PC-9 (cell line): ENCODE results near the gene GPR42. TPM values are rescaled to one million over a fixed set of nuclear protein-coding genes. Genes with fewer than 3 reads are reported as not detected.
"Not testable (repeated sequence)": the region's sequence is repeated elsewhere in the genome, so short reads cannot be mapped to it uniquely, and the experiment has no call there.

ENCODE experiments used
- BruUV-seq: library from RNA; stranded (reverse); fragments of 400-500 nt; replicated peaks from 2 replicates; lab custom pipeline; 2021; lab: Mats Ljungman, UMichigan
- CTCF ChIA-PET: fragments of 300-600 bp; sonication (Branson Sonifier 250); formaldehyde crosslinking; loops from one replicate; lab custom pipeline; 2022; ENCODE audit warnings: antibody characterized with exemption; lab: Charles Lee
- POLR2A ChIA-PET: fragments of 300-600 bp; sonication (Branson Sonifier 250); formaldehyde crosslinking; loops from one replicate; lab custom pipeline; 2022; ENCODE audit warnings: antibody characterized with exemption; ENCODE audit not compliant: unreplicated experiment; lab: Charles Lee
- DNase-seq, 2 experiments: peaks; one replicate each; pipeline versions ENCODE4 v3.0.0 to v3.0.0-alpha.2; 2015 to 2022; ENCODE audit warnings: mixed read lengths in 1 of 2
- H2AFZ ChIP-seq: fragments of 200-600 bp; sonication (generic); 2 replicates; pipeline ENCODE4 v1.8.1; 2017; ENCODE audit warnings: antibody characterized with exemption
- H3F3A ChIP-seq: fragments of 200-600 bp; sonication (generic); 2 replicates; pipeline ENCODE4 v1.8.1; 2017; ENCODE audit warnings: antibody characterized with exemption, mild to moderate bottlenecking, low read depth; ENCODE audit not compliant: insufficient read depth
- H3K27ac ChIP-seq: fragments of 200-600 bp; sonication (generic); 2 replicates; pipeline ENCODE4 v1.6.1; 2016; ENCODE audit warnings: mixed run types
- H3K27me3 ChIP-seq: fragments of 200-600 bp; sonication (generic); 2 replicates; pipeline ENCODE4 v1.6.1; 2016; ENCODE audit warnings: low read depth, mixed run types; ENCODE audit not compliant: insufficient read depth
- H3K36me3 ChIP-seq: fragments of 200-600 bp; sonication (generic); 2 replicates; pipeline ENCODE4 v1.6.1; 2016; ENCODE audit warnings: low read depth, mixed run types
- H3K4me1 ChIP-seq: fragments of 200-600 bp; sonication (generic); replicated peaks from 2 replicates; pipeline ENCODE4 v1.6.1; 2016; ENCODE audit warnings: mixed run types; ENCODE audit not compliant: insufficient read depth
- H3K4me2 ChIP-seq: fragments of 200-600 bp; sonication (generic); 2 replicates; pipeline ENCODE4 v1.6.1; 2017; ENCODE audit warnings: mixed run types
- H3K4me3 ChIP-seq: fragments of 200-600 bp; sonication (generic); 2 replicates; pipeline ENCODE4 v1.6.1; 2016; ENCODE audit warnings: mixed run types
- H3K79me2 ChIP-seq: fragments of 200-600 bp; sonication (generic); 2 replicates; pipeline ENCODE4 v1.6.1; 2017; ENCODE audit warnings: low read depth, mixed run types
- H3K9me2 ChIP-seq: fragments of 200-600 bp; sonication (generic); 2 replicates; pipeline ENCODE4 v1.8.1; 2017; ENCODE audit warnings: mild to moderate bottlenecking; ENCODE audit not compliant: insufficient read depth
- H3K9me3 ChIP-seq: fragments of 200-600 bp; sonication (generic); 2 replicates; pipeline ENCODE4 v1.8.1; 2016; ENCODE audit warnings: low read depth; ENCODE audit not compliant: insufficient read depth
- H4K20me1 ChIP-seq: fragments of 200-600 bp; sonication (generic); 2 replicates; pipeline ENCODE4 v1.8.1; 2017; ENCODE audit not compliant: insufficient read depth
- CTCF ChIP-seq: fragments of 200-600 bp; sonication (generic); conservative IDR thresholded peaks from 2 replicates; pipeline ENCODE4 v1.6.1; 2017; ENCODE audit warnings: mixed run types, antibody characterized with exemption, mild to moderate bottlenecking, moderate library complexity
- EZH2 ChIP-seq: fragments of 200-600 bp; sonication (generic); IDR thresholded peaks from 2 replicates; pipeline ENCODE4 v1.8.0; 2017; ENCODE audit warnings: antibody characterized with exemption, low read depth
- intact Hi-C: fragments of 100-400 bp; cut with micrococcal nuclease; formaldehyde crosslinking; loops from one replicate; pipeline ENCODE4 v1.10.0; 2022; ENCODE audit not compliant: unreplicated experiment
- total RNA-seq: library from RNA; stranded (reverse); gene quantifications from 2 replicates; pipeline ENCODE4 v1.2.3, GENCODE V29; 2021

Gene GPR42
- total RNA-seq, 1 experiment from 2014 or later, result not detected

GRCh38 chr19:35355791-35356460, 14.9 kb upstream of the GPR42 start:
- Histone ChIP-seq H3K4me1 (no peaks in the 10 kb centered on the region), H3K79me2 (no peaks in the 10 kb centered on the region), H3K36me3 (no peaks in the 10 kb centered on the region), H4K20me1 (no peaks in the 10 kb centered on the region), H3K9me2 (no peaks in the 10 kb centered on the region), H3F3A (no peaks in the 10 kb centered on the region; the same call in 1 of the 2 replicates), H3K4me3 (no peak overlapping the region), H3K27ac (no peak overlapping the region), H3K27me3 (peaks cover 5% of the 10 kb centered on the region; the same call in 1 of the 2 replicates), H2AFZ (no peak overlapping the region), H3K4me2 (no peak overlapping the region), H3K9me3 (no peaks in the 10 kb centered on the region)
- DNase-seq, result no peak
- no peak for TF ChIP-seq EZH2
- no peak for TF ChIP-seq CTCF
- no TSS peak for BruUV-seq
- ChIA-PET POLR2A (no interaction called here), CTCF (interaction anchor here (0.7 kb wide), 2 partner anchors 45 to 65 kb away, joined by 4 to 13 read pairs; no protein-coding TSS in a partner anchor)
- intact Hi-C loops, result loop anchor here (10.0 kb wide), 1 partner anchor 211 kb away; the partner anchor contains the start of gene FXYD7

GRCh38 chr19:35357867-35358573, 12.8 kb upstream of the GPR42 start, which contains the start of gene FFAR3:
TSS of gene FFAR3 (plus strand) at chr19:35358460. CDS start at chr19:35358891, 431 bp downstream.
- DNase-seq, result no peak
- POLR2A ChIA-PET, result no interaction called here
- CTCF ChIA-PET, result no interaction called here

GRCh38 chr19:35358834-35359233, 12.0 kb upstream of the GPR42 start:
- H3K9me2 ChIP-seq, H2AFZ ChIP-seq, H3K4me3 ChIP-seq, POLR2A ChIA-PET, H3K9me3 ChIP-seq, H3K27me3 ChIP-seq, H3K27ac ChIP-seq, H3K4me1 ChIP-seq, BruUV-seq, H4K20me1 ChIP-seq, H3K79me2 ChIP-seq, H3F3A ChIP-seq, DNase-seq, CTCF ChIA-PET, H3K36me3 ChIP-seq, H3K4me2 ChIP-seq: not testable (repeated sequence)
- intact Hi-C loops, result loop anchor here (10.0 kb wide), 1 partner anchor 214 kb away; the partner anchor contains the start of gene FXYD7

More at GRCh38 chr19:35357867-35358573, 12.8 kb upstream of the GPR42 start, which contains the start of gene FFAR3:
- Histone ChIP-seq H3K36me3 (no peaks in the 10 kb centered on the region), H3K4me1 (no peaks in the 10 kb centered on the region), H3K27me3 (peaks cover 9% of the 10 kb centered on the region), H3K9me2 (no peaks in the 10 kb centered on the region), H4K20me1 (no peaks in the 10 kb centered on the region), H2AFZ (no peak within 1 kb of the TSS), H3K4me3 (no peak within 1 kb of the TSS), H3K9me3 (no peaks in the 10 kb centered on the region), H3K79me2 (no peaks in the 10 kb centered on the region), H3K27ac (no peak within 1 kb of the TSS), H3K4me2 (no peak within 1 kb of the TSS), H3F3A (no peaks in the 10 kb centered on the region; the same call in 1 of the 2 replicates)
- TF ChIP-seq EZH2 (no peak), CTCF (no peak)
- BruUV-seq, result no TSS peak
- intact Hi-C loops, result loop anchor here (10.0 kb wide), 1 partner anchor 213 kb away; the partner anchor contains the start of gene FXYD7

GRCh38 chr19:35359395-35359794, 11.5 kb upstream of the GPR42 start:
- BruUV-seq, H3K27ac ChIP-seq, H3K9me2 ChIP-seq, H3K27me3 ChIP-seq, H3K36me3 ChIP-seq, H2AFZ ChIP-seq, H3K4me1 ChIP-seq, H3K79me2 ChIP-seq, POLR2A ChIA-PET, H4K20me1 ChIP-seq, DNase-seq, H3K9me3 ChIP-seq, H3K4me3 ChIP-seq, H3F3A ChIP-seq, CTCF ChIA-PET, H3K4me2 ChIP-seq: not testable (repeated sequence)
- intact Hi-C loops, result loop anchor here (10.0 kb wide), 1 partner anchor 215 kb away; the partner anchor contains the start of gene FXYD7

- CTCF ChIA-PET, H3K79me2 ChIP-seq, H3K9me2 ChIP-seq, H3K27ac ChIP-seq, BruUV-seq, H3K27me3 ChIP-seq, DNase-seq, H3K4me2 ChIP-seq, POLR2A ChIA-PET, H3K36me3 ChIP-seq, H3K9me3 ChIP-seq, H4K20me1 ChIP-seq, H3K4me1 ChIP-seq, H3F3A ChIP-seq, intact Hi-C loops, H2AFZ ChIP-seq, H3K4me3 ChIP-seq: not testable (repeated sequence)
Measured at GRCh38 chr19:35360081-35360480, 10.8 kb upstream of the GPR42 start.
